ENCODE measurements around the gene DUSP22.

The DUSP22 gene

DNA sequence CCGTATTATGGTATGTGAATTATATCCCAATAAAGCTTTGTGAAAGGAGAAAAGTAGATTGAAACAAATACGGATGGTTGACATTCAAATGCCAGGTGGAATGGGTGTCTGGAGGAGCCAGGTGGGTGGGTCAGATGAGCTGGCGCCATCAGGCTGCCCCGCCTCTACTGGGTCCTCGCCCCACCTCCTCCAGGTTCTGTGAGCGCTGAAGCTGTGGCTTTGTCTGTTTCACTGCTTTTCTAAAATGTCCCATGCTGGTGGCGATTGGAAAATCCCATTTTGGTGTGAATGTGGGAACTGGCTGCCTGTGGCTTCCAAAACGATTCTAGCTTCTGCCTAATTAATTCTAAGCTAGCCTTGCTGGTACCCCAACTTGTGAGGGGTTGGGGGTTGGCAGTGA is 16.5 kb downstream of the DUSP22 start:
- no peak for DNase-seq (ENCODE audit: low read depth, low spot score)

DNA sequence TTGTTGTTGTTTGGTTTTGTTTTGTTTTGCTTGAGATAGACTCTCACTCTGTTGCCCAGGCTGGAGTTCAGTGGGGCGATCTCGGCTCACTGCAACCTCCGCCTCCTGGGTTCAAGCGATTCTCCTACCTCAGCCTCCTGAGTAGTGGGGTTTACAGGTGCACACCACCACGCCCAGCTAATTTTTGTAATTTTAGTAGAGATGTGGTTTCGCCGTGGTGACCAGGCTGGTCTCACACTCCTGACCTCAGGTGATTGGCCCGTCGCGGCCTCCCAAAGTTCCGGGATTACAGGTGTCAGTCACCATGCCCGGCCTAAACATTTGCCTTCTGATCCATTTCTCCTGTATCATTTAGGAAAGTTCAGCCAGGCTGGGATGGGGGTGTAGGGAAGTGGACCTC is 17.7 kb downstream of the DUSP22 start:
- no peak for DNase-seq (ENCODE audit: low read depth, low spot score)

DNA sequence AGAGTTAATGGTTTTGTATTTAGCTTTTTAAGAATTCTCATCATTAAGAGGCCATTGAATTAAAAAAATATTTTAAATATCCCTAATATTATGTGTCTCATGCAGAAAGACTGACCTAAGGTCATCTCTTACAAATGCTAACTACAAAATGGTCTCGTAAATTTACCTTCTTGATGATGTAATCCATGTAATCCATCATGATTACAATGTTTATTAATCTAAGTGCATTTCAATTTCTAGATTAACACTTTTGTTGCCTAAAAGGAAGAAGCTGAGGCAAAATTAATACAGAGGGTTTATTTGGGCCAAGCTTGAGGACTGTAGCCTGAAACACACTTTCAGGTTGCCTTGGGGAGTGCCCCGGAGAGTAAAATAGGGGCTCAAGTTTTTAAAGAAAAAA is 18.4 kb downstream of the DUSP22 start:
- no peak for DNase-seq (ENCODE audit: low read depth, low spot score)

DNA sequence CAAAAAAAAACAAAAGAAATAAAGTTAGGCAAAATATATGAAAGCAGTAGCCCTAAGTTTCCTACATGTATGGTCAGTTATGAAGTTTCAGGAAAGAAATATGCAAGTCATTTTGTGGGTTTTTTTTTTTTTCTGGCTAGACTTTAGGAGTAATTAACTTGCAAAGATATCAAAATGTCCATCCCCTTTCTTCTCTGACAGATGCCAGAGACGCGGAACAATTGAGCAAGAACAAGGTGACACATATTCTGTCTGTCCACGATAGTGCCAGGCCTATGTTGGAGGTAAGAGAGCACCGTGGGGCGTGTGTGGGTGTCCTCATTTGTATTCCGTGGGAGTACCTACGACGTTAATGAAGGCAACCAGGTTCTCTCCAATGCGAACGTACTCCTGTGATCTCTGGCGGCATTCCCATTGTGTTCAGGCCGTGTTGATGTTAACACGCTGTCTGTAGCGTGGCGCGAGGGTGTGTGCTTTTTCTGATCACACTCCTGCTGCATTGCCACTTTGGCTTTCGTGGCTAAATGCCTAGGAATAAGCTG is 19.5 kb downstream of the DUSP22 start:
- no peak for DNase-seq (ENCODE audit: low read depth, low spot score)

DNA sequence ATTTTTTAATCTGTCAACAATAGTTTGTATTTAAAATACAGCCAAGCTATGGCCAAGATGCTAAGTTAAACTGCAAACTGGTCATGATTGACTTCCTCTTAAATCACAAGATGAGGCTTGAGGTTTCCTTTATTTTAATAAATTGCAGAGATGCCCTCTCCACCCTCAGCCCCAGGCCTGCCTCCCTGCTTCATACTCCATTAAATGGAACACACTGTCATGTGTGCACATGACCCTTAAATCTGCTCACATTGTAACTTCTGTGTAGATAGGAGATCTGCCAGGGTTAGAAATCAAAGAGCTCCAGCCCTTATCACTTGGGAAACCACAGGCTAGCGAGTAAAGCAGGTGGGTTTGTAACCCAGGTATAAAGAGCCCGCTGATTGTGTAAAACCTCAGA is 20.8 kb downstream of the DUSP22 start:
- DNase-seq (ENCODE audit: low read depth, low spot score) = no peak

DNA sequence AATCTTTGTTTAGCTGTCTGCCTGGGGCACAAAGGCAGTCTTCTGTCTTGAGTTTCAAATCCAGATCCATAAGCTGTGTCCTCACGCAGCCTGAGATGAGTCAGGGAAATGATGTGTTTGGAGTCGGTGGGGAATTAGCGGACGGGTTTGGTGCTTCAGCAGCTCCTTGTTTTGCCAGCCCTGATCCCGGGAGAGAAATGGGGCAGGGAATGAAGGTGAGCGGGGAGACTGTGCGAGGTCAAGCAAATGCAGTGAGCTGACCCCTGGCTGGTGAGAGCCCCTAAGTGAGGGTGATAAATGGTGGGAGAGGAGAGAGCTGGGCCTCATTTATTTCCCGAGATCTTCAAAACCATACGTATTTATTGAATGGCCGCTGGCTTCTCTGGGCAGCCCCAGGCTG is 21.6 kb downstream of the DUSP22 start:
- DNase-seq (ENCODE audit: low read depth, low spot score) = no peak

DNA sequence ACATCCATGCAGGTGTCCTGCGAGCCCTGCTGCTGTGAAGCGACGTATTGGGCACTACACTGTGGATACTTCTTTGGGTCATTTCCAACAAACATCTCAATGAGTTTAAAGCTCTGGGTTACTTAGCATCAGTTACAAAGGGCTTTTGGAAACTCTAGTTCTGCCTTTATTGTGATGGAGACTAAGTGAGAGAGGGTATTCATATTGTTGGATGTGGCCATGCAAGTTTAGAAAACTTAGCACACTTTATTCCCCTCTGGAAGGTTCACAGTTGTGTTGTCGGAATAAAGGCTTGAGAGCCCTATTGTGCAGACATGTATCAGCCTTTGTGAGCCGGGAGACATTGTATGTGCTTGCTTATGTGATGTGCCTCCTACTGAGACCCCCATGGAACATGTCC is 22.1 kb downstream of the DUSP22 start:
- no peak for DNase-seq (ENCODE audit: low read depth, low spot score)

DNA sequence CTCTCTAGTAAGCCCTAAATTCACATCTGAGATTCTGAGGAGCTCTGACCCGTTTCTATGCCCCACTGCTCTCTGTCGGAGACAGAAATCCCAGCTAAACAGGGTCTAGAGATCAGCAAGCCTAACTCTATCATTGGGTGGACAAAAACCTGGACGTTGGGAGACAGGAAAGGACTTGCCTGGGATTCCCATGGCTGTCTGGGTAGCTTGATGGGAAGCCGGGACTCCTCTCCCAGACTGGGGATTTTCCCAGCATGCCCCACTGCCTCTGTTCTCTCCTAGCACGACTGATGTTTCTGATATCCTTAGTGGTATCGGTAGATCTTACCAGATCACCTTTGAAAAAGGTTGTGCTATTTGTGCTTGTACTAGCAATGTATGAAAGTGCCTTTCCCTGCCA is 22.9 kb downstream of the DUSP22 start:
- DNase-seq (ENCODE audit: low read depth, low spot score) = no peak

DNA sequence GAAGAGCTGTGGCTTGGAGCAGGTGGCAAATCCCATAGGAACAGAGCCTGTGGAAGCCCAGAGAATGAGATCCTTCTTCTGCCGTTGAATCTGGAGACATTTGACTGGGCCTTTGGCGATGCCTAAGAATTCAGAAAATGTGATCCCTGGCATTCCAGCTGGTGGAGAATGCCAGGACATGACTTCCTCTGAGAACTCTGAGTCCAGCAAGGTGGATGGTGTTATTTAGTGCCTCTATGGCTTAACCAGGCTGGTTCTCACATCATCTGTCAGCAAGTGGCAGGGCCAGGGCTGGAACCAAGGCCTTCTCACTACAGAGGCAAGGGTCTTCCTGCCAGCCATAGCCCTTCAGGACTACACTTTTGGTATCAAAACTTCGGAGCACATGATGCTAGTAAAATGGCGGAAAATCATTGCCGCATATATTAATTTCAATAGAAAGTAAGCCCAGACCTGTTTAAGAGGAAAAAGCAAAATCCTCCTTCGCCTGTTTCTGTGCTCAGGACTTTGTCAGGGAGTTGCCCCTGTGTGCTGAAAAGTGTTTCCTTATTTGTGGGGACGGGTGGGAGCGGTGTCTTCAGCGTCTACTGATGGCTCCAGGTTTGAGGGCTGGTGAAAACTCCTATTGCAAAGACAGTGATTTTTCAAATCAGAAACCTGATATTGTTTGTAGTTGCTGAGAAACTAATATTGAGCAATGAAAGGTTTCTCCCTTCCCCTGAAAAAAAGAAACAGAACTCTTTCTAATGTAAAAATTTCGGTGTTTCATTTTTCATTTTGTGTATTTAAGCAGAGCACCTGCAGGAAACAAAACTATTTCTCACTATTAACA is 23.9 kb downstream of the DUSP22 start:
- no peak for DNase-seq (ENCODE audit: low read depth, low spot score)

DNA sequence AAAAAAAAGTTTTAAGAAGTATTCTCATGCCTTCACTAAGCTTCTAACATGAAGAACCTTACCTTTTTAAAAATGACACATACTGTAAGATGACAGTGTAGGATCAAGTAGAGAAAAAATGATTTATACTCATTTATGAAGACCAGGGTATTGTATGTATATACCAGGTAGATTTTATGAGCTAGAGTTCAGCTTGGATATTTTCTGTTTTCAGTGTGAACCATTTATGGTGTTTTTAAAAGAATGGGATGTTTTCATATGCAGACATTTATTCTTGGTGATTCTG is 24.4 kb downstream of the DUSP22 start:
- no peak for DNase-seq (ENCODE audit: low read depth, low spot score)

DNA sequence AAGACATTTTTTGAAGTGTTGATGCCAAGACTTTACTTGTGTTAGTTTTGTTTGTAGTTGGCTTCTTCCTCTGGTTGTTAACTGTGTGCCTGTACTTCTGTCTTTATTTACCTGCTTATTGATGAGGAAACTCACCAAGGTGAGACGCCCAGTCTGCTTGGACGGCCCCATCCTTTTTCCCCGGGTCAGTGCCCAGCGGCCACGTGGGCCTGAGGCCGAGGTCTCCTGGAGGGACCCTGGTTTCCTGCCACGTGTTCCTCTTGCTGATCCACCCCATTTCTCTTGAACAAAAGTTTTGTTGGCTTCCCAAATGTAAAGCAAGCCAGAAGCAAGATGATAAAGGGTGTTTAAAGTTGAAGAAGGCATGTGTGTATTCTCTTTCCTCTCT is 24.8 kb downstream of the DUSP22 start:
- no peak for DNase-seq (ENCODE audit: low read depth, low spot score)

DNA sequence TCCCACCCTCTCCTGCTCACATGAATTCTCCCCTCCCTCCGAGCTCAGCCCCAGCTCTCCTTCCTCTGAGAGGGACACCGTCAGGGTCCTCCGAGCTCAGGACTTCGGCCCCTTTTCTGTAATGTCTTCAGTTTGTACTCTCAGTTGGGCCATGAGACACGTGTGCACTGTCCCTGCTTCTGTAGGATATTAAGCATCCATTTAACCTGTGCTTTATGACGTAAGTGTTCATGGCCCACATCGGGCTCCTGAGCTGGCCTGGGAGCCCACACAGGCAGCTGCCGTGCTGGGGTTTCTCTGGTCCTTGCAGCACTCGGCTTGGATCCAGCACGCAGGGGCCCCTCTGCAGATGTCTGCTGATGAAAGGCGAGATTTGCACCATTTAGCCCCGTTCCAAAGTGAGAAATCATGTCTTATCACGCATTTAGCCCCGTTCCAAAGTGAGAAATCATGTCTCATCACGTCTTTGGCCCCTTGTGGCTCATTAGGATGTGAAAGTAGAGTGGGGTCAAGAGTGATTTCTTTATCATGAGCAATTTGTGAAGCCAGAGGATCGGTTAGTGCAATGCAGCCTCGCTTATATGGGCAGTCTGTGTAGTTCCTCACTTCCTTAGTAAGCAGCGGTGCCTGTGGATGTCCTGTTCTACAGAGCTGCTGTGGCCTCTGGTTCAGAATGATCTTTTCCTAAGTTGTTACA is 25.3 kb downstream of the DUSP22 start:
- DNase-seq (ENCODE audit: low read depth, low spot score) = no peak

DNA sequence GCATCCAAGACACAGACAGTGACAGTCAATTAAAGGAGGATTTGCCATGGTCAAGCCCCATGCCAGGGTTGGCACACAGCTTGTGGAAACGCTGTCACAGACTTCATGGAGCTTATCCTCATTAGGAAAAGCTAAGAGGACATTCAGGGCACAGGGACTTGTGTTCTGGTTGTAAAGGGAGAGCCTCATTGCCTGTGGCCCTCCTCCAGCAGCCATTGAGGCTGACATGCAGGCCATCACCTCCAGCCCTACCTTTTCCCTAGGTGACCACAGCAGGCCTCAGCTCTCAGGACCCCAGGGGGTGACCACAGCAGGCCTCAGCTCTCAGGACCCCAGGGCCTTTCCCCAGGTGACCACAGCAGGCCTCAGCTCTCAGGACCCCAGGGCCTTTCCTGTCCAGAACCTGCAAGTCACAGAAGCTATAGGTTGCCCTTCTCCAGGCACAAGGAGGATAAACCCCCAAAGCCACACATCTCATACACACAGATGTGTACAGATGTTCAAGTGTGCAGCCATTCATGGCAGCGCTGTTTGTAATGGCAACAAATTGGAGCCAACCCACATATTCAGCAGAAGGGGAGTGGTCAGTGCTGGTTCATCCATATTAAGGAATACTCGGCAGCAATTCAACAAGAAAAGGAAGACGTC is 26.1 kb downstream of the DUSP22 start:
- no peak for DNase-seq (ENCODE audit: low read depth, low spot score)

DNA sequence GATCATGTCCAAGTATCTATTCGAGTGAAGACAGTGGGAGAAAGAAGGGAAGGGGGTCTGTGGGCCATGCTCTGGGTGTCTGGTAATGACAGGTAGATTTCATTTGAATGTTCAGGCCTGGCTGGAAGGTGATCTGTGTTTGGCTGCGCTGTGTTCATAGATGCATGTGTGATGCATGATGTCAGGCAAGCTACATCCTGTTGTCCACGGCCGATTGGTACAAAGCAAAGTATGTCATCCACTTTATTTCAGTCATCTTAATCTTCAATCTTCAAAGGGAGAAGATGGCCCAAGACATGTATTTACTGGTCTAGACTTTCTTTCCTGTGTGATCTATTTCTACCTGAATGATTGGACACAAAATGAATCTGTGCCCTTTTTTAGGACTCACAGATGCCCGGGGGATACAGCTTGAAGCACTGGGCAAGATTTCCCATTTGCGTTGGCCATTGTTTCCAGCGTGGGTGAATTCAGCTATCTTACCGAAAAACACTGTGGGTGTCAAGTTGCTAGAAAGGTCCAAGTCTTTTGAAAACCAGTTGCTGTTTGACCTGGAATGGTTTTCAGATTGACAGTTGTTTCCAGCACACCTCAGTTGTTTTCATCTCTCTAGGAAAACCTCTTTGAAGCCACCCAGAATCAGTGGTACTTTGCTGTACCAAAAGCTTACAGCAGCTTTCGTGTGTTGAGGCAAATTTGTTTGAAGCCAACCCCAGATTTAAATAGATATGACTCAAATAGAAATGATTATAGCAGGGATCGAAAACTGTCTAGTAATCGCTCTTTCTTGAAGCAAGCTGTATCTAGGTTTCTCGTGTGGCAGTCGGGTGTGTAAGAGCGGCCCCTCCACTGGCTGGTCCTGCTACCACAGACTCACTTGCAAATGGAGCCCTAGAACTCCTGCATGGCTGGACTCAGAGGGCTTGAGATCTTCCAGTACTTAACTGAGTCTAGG is 27.2 kb downstream of the DUSP22 start:
- no peak for DNase-seq (ENCODE audit: low read depth, low spot score)

DNA sequence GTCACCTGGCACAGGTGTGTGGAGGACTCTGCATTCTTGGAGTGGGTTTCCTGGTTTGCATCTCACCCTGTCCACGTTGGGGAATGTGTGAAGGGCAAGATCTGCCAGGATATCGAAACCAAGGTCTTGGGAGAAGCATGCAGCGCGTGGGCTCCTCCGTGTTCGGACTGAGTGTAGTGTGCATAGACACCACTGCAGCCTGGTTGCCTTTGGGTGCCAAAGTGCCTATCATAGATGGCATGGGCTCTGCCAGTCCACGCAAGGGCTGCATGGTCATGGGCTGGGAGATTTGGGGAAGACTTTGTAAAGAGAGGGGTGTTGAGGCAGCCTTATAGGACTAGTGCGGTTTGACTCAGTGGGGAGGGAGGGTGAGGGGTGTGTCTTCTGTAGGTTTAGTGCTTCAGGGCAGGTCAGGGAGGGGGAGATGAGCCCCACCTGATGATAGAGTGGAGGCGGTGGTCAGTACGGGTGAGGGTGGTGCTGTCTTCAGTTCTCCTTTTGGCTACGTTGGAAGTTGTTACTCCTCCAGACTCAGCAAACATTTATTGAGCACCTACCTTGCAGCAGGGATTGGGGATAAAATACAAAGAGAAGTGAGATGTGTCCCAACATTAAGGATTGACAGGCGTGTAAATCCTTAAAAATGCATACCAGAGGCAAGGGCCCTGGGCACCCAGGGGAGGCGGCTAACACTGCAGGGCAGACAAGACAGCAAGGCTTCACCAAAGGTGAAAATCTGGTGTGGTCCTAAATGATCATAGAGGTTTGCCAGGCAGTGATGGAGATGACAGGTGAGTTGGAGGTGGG is 28.3 kb downstream of the DUSP22 start:
- DNase-seq (ENCODE audit: low read depth, low spot score) = no peak

DNA sequence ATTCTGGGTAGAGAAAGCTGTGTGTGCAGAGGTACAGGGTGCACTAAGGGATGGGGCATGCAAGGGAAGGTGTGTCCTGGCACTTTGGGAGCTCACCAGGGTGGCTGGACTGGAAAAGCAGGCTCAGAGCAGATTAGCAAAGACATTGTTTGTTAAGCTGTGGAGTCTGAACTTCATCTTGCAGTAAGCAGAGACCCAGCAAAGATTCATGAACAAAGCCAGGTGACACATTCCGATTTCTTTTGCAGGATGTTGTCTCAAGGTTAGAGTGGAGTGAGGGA is 28.8 kb downstream of the DUSP22 start:
- peak; percentile 14 for DNase-seq (ENCODE audit: low read depth, low spot score)

DNA sequence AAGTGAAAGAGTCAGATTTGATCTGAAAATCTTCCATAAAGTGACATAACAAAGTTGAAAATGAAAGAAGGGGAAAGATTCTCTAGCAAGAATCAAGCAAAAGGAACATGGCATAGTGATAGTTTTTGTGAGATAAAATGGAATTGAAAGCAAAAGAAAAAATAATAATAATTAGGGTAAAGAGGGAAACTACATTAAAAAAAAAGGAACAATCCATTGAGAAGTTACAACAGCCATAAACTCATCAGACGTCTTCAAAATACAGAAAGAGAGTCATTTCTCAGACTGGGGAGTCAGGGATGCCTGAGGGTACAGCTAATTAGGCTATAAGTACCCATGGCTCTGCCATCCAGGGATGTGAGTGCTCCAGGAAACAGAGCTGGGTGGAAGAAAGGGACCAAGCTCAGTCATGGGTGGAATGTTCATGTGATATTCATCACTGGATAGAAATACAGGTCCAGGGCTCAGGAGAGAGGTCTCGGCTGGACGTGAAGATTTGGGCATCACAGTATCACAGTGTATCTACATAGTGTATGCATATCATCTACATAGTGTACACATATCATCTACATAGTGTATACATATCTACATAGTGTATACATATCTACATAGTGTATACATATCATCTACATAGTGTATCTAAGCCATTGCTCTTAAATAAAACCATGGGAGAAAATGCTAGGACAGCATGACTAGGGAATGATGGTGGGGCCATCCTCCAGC is 29.4 kb downstream of the DUSP22 start:
- DNase-seq (ENCODE audit: low read depth, low spot score) = no peak

DNA sequence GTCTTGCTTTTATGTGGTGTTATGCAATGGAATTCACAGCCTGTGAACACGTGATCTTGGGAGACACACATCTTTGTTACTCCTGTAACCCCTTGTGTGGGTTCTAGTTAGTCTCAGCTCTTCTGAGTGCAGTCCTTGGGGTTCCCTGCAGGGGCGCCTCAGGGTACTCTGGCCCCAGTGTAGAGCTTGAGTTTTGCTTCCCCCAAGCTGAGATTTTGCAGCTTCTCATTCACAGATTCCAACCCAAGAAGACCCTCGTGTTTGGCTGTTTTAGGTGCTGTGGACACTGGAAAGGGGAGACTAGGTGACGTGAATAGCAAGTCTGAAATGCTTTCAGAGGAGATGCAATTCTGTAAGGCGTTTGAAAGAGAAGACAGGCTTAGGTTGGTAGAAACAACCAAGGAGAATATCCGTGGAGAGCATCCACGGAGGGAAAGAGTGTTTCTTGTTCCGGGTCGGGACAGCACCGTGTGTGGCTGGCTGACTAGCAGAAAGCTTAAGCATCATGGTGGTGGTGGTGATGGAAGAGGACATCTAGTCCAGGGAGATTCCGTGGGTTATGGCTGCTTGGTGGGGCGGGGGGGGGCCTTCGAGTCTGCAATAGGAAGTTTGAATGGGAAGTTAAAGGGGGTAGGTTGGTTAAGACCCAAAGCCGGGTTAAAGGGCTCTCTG is 30.1 kb downstream of the DUSP22 start:
- no peak for DNase-seq (ENCODE audit: low read depth, low spot score)

DNA sequence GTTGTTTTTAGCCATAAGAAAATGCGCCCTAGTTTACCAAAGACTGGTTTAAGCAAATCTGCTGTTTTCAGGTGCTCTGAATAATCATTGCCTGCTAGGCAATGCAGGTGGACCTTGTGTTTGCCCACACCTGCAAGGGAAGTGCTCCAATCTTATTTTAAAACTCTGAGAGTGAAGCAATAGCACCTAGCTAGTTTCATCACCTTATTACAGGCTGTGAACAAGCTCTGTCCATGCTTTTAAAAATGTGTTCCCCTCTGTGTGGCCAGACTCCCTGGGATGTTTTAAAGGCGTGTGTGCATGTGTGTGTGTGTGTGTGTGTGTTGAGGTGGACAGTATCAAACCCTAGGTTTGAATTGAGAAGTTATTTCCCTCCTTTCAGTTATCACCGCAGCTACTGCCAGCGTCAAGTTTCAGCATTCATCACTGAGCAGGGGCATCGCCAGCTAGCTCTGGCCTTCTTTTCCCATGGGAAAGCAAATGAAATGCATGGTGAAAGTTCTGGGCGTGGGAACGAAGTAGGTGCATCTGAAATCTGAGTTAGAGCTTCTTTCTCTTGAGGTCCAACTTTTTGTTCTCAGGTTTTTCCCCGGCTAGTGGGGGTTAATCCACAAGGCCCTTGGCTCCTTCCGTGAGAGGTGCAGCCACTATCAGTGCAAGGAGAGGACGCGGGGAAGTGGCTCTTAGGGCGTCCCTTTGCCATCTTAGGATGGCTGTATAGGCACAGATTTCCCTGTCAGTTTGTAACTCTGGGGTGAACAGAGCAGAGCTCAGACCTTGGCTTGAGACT is 30.8 kb downstream of the DUSP22 start:
- DNase-seq (ENCODE audit: low read depth, low spot score) = no peak

Measured in ELF-1 (cell line).